Measurements from ENCODE around the gene CASQ2. TPM values are rescaled to one million over a fixed set of nuclear protein-coding genes. Genes with fewer than 3 reads are reported as not detected.

The CASQ2 gene
- total and polyA plus RNA-seq, 9 of the 15 experiments (the other 6 are each of a cell fraction or from before 2014, with no cell fraction given), result not detected

GRCh38 chr1:115755456-115756370 is 12.8 kb downstream of the CASQ2 start (continued):
- TF ChIP-seq ZMIZ1 (IDR thresholded peaks at IDR 0.05; ENCODE audit: low read depth in 2 of 2, low read length in 2 of 2) (no peak), GATAD2B (IDR thresholded peaks at IDR 0.05; ENCODE audit: borderline replicate concordance) (no peak), ATF7 (IDR thresholded peaks at IDR 0.05) (no peak), TAF7 (tag; IDR thresholded peaks at IDR 0.05) (no peak)

GRCh38 chr1:115753830-115754229 is 14.7 kb downstream of the CASQ2 start:
- Histone ChIP-seq H3K9me3 (replicated peaks; ENCODE audit: control insufficient read depth, insufficient read depth, low read depth, low read length) (no peaks in the 10 kb centered on the region), H4K20me1 (replicated peaks; ENCODE audit: control insufficient read depth, insufficient read depth, low read length) (no peaks in the 10 kb centered on the region), H3K4me3 (no peak overlapping the region), H3K4me2 (ENCODE audit: insufficient read depth, low read length) (no peak overlapping the region), H3K27me3 (ENCODE audit: control insufficient read depth in 2 of 2, insufficient read depth in 2 of 2, low read length in 2 of 2) (peaks cover 13 to 26% of the 10 kb centered on the region in 2 experiments; a peak in 4 of 5 replicates), H3K36me3 (ENCODE audit: control insufficient read depth, insufficient read depth, low read length) (no peaks in the 10 kb centered on the region), H3K79me2 (ENCODE audit: control insufficient read depth, insufficient read depth, low read length) (no peaks in the 10 kb centered on the region), H3K9ac (ENCODE audit: insufficient read depth in 1 of 2, low read depth in 2 of 2, low read length in 2 of 2) (no peak overlapping the region), H3K27ac (ENCODE audit: extremely low read depth, low read depth, low read length) (no peak overlapping the region), H2AFZ (ENCODE audit: low read depth, low read length) (no peak overlapping the region), H3K9me1 (ENCODE audit: control insufficient read depth, insufficient read depth, low read length) (no peaks in the 10 kb centered on the region), H3K4me1 (replicated peaks in 1 of 2; ENCODE audit: control insufficient read depth in 2 of 2, insufficient read depth in 2 of 2, low read length in 2 of 2) (no peaks in the 10 kb centered on the region)
- ChIA-PET CTCF (ENCODE audit: low intra/inter-chr PET ratio) (no interaction called here), POLR2A (interaction anchor here (0.6 kb wide), 1 partner anchor 281 kb away, joined by 3 read pairs; no protein-coding TSS in a partner anchor)
- ATAC-seq (no peak), DNase-seq (ENCODE audit: extremely low read depth in 1 of 4, low spot score in 3 of 4) (no peak), FAIRE-seq (no peak)
- intact Hi-C loops (cut with micrococcal nuclease) (no loop called here), in situ Hi-C loops (cut with MboI) (loop anchor here (25.0 kb wide), 1 partner anchor 617 kb away; no protein-coding TSS in a partner anchor)
- no TSS peak for BruUV-seq (replicated peaks)
- TF ChIP-seq MNT (conservative IDR thresholded peaks at IDR 0.05), result no peak
- no peak for TF ChIP-seq OTX1 (CRISPR knock-in tag; IDR thresholded peaks at IDR 0.05)
- TF ChIP-seq ZNF551 (CRISPR knock-in tag; IDR thresholded peaks at IDR 0.05), result no peak
- TF ChIP-seq BRD9 (IDR thresholded peaks at IDR 0.05; ENCODE audit: low read depth, partially characterized antibody), result no peak
- no peak for TF ChIP-seq ZNF395 (CRISPR knock-in tag; IDR thresholded peaks at IDR 0.05)
- no peak for TF ChIP-seq IRF9 (tag; IDR thresholded peaks at IDR 0.05)
- WGBS (ENCODE audit: insufficient coverage, low coverage, missing lambda C conversion rate), result under 1% methylated on average over 8 of the region's 8 CpGs

Measured in K562 (cell line).